ENCODE results near the gene PLEKHG7. TPM values are rescaled to one million over a fixed set of nuclear protein-coding genes. Genes with fewer than 3 reads are reported as not detected.

PLEKHG7 gene
- total and polyA plus RNA-seq, 2 experiments from 2014 or later: not detected

DNA sequence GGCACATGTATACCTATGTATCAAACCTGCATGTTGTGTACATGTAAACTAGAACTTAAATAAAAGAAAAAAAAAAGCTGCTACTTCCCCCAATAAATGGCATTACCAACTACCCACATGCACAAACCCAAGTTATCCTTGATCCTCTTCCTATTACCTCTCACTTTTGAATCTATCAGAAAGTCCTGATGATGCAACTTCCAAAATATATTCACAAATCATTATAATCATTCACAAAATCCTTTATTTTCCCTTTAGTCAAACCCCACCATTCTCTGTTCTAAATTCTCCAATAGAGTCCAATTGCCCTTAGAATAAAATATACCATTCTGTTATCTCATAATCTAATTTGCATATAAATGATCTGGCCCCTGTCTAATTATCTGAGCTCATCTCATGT is 92.0 kb downstream of the PLEKHG7 start:
- H3K79me2 ChIP-seq (replicated peaks; ENCODE audit: insufficient read depth): no peaks in the 10 kb centered on the region
- no peaks in the 10 kb centered on the region for H3K27me3 ChIP-seq (ENCODE audit: insufficient read depth)
- no peak for ATAC-seq
- no peaks in the 10 kb centered on the region for H3K27me3 Mint-ChIP-seq (ENCODE audit: insufficient read depth, low read depth, poor library complexity)
- TF ChIP-seq EZH2 (IDR thresholded peaks at IDR 0.05; ENCODE audit: low read depth, unreplicated experiment): no peak
- TF ChIP-seq ZNF114 (CRISPR knock-in tag; IDR thresholded peaks at IDR 0.05): no peak
- no peak for TF ChIP-seq EZH2phosphoT487 (IDR thresholded peaks at IDR 0.05; ENCODE audit: unreplicated experiment)
- TF ChIP-seq JUNB (IDR thresholded peaks at IDR 0.05; ENCODE audit: unreplicated experiment): no peak
- TF ChIP-seq NANOG (IDR thresholded peaks at IDR 0.05; ENCODE audit: borderline replicate concordance): no peak
- TF ChIP-seq, protein P1, sequence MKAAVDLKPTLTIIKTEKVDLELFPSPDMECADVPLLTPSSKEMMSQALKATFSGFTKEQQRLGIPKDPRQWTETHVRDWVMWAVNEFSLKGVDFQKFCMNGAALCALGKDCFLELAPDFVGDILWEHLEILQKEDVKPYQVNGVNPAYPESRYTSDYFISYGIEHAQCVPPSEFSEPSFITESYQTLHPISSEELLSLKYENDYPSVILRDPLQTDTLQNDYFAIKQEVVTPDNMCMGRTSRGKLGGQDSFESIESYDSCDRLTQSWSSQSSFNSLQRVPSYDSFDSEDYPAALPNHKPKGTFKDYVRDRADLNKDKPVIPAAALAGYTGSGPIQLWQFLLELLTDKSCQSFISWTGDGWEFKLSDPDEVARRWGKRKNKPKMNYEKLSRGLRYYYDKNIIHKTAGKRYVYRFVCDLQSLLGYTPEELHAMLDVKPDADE (IDR thresholded peaks at IDR 0.05): no peak
- TF ChIP-seq, protein P2, sequence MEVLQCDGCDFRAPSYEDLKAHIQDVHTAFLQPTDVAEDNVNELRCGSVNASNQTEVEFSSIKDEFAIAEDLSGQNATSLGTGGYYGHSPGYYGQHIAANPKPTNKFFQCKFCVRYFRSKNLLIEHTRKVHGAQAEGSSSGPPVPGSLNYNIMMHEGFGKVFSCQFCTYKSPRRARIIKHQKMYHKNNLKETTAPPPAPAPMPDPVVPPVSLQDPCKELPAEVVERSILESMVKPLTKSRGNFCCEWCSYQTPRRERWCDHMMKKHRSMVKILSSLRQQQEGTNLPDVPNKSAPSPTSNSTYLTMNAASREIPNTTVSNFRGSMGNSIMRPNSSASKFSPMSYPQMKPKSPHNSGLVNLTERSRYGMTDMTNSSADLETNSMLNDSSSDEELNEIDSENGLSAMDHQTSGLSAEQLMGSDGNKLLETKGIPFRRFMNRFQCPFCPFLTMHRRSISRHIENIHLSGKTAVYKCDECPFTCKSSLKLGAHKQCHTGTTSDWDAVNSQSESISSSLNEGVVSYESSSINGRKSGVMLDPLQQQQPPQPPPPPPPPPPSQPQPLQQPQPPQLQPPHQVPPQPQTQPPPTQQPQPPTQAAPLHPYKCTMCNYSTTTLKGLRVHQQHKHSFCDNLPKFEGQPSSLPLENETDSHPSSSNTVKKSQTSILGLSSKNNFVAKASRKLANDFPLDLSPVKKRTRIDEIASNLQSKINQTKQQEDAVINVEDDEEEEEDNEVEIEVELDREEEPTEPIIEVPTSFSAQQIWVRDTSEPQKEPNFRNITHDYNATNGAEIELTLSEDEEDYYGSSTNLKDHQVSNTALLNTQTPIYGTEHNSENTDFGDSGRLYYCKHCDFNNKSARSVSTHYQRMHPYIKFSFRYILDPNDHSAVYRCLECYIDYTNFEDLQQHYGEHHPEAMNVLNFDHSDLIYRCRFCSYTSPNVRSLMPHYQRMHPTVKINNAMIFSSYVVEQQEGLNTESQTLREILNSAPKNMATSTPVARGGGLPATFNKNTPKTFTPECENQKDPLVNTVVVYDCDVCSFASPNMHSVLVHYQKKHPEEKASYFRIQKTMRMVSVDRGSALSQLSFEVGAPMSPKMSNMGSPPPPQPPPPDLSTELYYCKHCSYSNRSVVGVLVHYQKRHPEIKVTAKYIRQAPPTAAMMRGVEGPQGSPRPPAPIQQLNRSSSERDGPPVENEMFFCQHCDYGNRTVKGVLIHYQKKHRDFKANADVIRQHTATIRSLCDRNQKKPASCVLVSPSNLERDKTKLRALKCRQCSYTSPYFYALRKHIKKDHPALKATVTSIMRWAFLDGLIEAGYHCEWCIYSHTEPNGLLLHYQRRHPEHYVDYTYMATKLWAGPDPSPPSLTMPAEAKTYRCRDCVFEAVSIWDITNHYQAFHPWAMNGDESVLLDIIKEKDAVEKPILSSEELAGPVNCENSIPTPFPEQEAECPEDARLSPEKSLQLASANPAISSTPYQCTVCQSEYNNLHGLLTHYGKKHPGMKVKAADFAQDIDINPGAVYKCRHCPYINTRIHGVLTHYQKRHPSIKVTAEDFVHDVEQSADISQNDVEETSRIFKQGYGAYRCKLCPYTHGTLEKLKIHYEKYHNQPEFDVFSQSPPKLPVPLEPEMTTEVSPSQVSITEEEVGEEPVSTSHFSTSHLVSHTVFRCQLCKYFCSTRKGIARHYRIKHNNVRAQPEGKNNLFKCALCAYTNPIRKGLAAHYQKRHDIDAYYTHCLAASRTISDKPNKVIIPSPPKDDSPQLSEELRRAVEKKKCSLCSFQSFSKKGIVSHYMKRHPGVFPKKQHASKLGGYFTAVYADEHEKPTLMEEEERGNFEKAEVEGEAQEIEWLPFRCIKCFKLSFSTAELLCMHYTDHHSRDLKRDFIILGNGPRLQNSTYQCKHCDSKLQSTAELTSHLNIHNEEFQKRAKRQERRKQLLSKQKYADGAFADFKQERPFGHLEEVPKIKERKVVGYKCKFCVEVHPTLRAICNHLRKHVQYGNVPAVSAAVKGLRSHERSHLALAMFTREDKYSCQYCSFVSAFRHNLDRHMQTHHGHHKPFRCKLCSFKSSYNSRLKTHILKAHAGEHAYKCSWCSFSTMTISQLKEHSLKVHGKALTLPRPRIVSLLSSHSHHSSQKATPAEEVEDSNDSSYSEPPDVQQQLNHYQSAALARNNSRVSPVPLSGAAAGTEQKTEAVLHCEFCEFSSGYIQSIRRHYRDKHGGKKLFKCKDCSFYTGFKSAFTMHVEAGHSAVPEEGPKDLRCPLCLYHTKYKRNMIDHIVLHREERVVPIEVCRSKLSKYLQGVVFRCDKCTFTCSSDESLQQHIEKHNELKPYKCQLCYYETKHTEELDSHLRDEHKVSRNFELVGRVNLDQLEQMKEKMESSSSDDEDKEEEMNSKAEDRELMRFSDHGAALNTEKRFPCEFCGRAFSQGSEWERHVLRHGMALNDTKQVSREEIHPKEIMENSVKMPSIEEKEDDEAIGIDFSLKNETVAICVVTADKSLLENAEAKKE (CRISPR knock-in tag; IDR thresholded peaks at IDR 0.05): no peak
- TF ChIP-seq, protein P3, sequence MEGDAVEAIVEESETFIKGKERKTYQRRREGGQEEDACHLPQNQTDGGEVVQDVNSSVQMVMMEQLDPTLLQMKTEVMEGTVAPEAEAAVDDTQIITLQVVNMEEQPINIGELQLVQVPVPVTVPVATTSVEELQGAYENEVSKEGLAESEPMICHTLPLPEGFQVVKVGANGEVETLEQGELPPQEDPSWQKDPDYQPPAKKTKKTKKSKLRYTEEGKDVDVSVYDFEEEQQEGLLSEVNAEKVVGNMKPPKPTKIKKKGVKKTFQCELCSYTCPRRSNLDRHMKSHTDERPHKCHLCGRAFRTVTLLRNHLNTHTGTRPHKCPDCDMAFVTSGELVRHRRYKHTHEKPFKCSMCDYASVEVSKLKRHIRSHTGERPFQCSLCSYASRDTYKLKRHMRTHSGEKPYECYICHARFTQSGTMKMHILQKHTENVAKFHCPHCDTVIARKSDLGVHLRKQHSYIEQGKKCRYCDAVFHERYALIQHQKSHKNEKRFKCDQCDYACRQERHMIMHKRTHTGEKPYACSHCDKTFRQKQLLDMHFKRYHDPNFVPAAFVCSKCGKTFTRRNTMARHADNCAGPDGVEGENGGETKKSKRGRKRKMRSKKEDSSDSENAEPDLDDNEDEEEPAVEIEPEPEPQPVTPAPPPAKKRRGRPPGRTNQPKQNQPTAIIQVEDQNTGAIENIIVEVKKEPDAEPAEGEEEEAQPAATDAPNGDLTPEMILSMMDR (conservative IDR thresholded peaks at IDR 0.05; ENCODE audit: low read depth in 2 of 2): no peak
- no peak for TF ChIP-seq ZNF331 (CRISPR knock-in tag; IDR thresholded peaks at IDR 0.05; ENCODE audit: low read depth)
- no peak for TF ChIP-seq CREB1 (CRISPR knock-in tag; IDR thresholded peaks at IDR 0.05; ENCODE audit: low read depth)
- TF ChIP-seq, protein P4, sequence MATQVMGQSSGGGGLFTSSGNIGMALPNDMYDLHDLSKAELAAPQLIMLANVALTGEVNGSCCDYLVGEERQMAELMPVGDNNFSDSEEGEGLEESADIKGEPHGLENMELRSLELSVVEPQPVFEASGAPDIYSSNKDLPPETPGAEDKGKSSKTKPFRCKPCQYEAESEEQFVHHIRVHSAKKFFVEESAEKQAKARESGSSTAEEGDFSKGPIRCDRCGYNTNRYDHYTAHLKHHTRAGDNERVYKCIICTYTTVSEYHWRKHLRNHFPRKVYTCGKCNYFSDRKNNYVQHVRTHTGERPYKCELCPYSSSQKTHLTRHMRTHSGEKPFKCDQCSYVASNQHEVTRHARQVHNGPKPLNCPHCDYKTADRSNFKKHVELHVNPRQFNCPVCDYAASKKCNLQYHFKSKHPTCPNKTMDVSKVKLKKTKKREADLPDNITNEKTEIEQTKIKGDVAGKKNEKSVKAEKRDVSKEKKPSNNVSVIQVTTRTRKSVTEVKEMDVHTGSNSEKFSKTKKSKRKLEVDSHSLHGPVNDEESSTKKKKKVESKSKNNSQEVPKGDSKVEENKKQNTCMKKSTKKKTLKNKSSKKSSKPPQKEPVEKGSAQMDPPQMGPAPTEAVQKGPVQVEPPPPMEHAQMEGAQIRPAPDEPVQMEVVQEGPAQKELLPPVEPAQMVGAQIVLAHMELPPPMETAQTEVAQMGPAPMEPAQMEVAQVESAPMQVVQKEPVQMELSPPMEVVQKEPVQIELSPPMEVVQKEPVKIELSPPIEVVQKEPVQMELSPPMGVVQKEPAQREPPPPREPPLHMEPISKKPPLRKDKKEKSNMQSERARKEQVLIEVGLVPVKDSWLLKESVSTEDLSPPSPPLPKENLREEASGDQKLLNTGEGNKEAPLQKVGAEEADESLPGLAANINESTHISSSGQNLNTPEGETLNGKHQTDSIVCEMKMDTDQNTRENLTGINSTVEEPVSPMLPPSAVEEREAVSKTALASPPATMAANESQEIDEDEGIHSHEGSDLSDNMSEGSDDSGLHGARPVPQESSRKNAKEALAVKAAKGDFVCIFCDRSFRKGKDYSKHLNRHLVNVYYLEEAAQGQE (IDR thresholded peaks at IDR 0.05; ENCODE audit: unreplicated experiment): no peak
- TF ChIP-seq POLR2AphosphoS5 (IDR thresholded peaks at IDR 0.05; ENCODE audit: low read depth): no peak
- no peak for TF ChIP-seq STAT1 (IDR thresholded peaks at IDR 0.05; ENCODE audit: unreplicated experiment)
- no peak overlapping the region for H3K4me3 Mint-ChIP-seq
- no peaks in the 10 kb centered on the region for H3K4me1 Mint-ChIP-seq
- peaks cover 35% of the 10 kb centered on the region; the same call in 2 of the 3 replicates for H3K36me3 Mint-ChIP-seq (ENCODE audit: low read depth)
- H3K9me2 ChIP-seq (ENCODE audit: insufficient read depth): no peaks in the 10 kb centered on the region
- no peaks in the 10 kb centered on the region for H4K20me1 ChIP-seq (replicated peaks; ENCODE audit: insufficient read depth)
- H3K27ac ChIP-seq (ENCODE audit: low read depth): no peak overlapping the region
- H3K9me3 Mint-ChIP-seq: peaks cover 5% of the 10 kb centered on the region; the same call in 1 of the 3 replicates
- H3K4me2 ChIP-seq: no peak overlapping the region
- H3K27ac Mint-ChIP-seq: no peak overlapping the region
- H3K36me3 ChIP-seq (ENCODE audit: insufficient read depth): peaks cover 7% of the 10 kb centered on the region; the same call in 1 of the 2 replicates
- no peak overlapping the region for H2AFZ ChIP-seq
- no peak for DNase-seq (ENCODE audit: low spot score)
- no peaks in the 10 kb centered on the region for H3F3A ChIP-seq (replicated peaks; ENCODE audit: low read depth)
- H3K4me1 ChIP-seq (ENCODE audit: insufficient read depth): no peaks in the 10 kb centered on the region
- H3K4me3 ChIP-seq: no peak overlapping the region
